Mesothelial cell of epicardium (in vitro differentiated cells): Measurements from ENCODE around the gene TMEM204. TPM values are rescaled to one million over a fixed set of nuclear protein-coding genes. Genes with fewer than 3 reads are reported as not detected.
A peak's percentile ranks its signal among the peaks of the same experiment; 100 is the strongest.

ENCODE experiments used
- DNase-seq, 2 experiments: peaks; one replicate each; pipeline ENCODE4 v3.0.0; 2021; ENCODE audit warnings: low spot score in 2 of 2; ENCODE audit not compliant: unreplicated experiment in 2 of 2
- H3K27ac Mint-ChIP-seq: 2 replicates; pipeline ENCODE4 v1.8.0; 2021; ENCODE audit warnings: mixed read lengths
- H3K27me3 Mint-ChIP-seq: 2 replicates; pipeline ENCODE4 v1.8.0; 2021; ENCODE audit warnings: low read depth, mixed read lengths
- H3K36me3 Mint-ChIP-seq: 2 replicates; pipeline ENCODE4 v1.8.0; 2021; ENCODE audit warnings: mixed read lengths
- H3K4me1 Mint-ChIP-seq: 2 replicates; pipeline ENCODE4 v1.8.0; 2021; ENCODE audit warnings: mixed read lengths
- H3K4me3 Mint-ChIP-seq: 2 replicates; pipeline ENCODE4 v1.8.0; 2021; ENCODE audit warnings: mild to moderate bottlenecking, moderate library complexity, mixed read lengths
- H3K9me3 Mint-ChIP-seq: 2 replicates; pipeline ENCODE4 v1.8.0; 2021; ENCODE audit warnings: mixed read lengths
- total RNA-seq: library from RNA; stranded (reverse); gene quantifications from 3 replicates; pipeline ENCODE4 v1.2.1, GENCODE V29; 2021
- TF ChIP-seq, protein P1 (sequence below): fragments of 200-600 bp; sonication (generic); IDR thresholded peaks from one replicate; pipeline ENCODE4 v1.5.0; 2021; ENCODE audit warnings: antibody characterized with exemption; ENCODE audit not compliant: unreplicated experiment

The TMEM204 gene
- total RNA-seq, 1 donor from 2014 or later: 7.7 TPM

DNA sequence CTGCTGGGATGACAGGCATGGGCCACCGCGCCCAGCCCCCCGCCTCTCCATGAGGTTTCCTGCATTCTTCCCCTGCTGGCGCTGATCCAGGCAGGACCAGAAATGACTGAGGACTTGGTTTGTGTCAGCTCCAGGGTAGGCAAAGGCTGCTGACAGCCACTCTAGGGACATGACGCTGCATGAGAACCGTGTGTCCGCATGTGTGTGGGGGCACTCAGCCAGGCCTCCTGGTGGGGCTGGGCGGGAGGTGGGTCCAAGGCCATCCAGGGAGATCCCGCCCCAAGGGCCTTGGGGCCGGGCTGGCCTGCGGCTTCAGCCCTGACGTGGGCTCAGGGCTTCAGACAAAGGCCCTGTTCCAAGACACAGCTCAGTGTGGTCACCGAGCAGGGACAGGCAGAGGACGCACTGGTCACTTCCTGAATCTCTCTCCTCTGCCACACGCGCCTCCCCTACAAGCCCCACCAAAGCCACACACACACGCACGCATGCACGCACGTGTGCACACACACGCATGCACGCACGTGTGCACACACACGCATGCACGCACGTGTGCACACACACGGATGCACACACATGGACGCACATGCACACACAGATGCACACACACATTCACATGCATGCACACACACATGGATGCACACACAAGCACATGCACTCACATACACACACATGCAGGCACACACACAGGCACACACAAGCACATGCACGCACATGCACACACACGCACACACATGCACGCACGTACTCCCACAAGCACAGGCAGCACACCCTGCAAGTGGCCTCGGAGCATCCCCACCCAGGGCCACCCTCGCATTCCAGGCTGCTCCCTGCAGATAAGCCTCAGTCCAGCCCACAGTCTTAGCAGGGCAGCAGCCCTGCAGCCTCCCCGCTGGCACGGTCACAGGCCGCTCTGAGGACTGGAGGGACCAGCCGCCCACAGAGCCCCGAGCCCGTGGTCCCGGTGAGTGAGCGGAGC is 5.3 kb upstream of the TMEM204 start:
- Mint-ChIP-seq H3K36me3 (peaks cover 5% of the 10 kb centered on the region), H3K9me3 (no peaks in the 10 kb centered on the region), H3K27ac (peak overlapping the region; percentile 51), H3K4me1 (peaks cover 43% of the 10 kb centered on the region), H3K4me3 (no peak overlapping the region), H3K27me3 (no peaks in the 10 kb centered on the region)
- DNase-seq: no peak
- TF ChIP-seq, protein P1, sequence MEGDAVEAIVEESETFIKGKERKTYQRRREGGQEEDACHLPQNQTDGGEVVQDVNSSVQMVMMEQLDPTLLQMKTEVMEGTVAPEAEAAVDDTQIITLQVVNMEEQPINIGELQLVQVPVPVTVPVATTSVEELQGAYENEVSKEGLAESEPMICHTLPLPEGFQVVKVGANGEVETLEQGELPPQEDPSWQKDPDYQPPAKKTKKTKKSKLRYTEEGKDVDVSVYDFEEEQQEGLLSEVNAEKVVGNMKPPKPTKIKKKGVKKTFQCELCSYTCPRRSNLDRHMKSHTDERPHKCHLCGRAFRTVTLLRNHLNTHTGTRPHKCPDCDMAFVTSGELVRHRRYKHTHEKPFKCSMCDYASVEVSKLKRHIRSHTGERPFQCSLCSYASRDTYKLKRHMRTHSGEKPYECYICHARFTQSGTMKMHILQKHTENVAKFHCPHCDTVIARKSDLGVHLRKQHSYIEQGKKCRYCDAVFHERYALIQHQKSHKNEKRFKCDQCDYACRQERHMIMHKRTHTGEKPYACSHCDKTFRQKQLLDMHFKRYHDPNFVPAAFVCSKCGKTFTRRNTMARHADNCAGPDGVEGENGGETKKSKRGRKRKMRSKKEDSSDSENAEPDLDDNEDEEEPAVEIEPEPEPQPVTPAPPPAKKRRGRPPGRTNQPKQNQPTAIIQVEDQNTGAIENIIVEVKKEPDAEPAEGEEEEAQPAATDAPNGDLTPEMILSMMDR: no peak

DNA sequence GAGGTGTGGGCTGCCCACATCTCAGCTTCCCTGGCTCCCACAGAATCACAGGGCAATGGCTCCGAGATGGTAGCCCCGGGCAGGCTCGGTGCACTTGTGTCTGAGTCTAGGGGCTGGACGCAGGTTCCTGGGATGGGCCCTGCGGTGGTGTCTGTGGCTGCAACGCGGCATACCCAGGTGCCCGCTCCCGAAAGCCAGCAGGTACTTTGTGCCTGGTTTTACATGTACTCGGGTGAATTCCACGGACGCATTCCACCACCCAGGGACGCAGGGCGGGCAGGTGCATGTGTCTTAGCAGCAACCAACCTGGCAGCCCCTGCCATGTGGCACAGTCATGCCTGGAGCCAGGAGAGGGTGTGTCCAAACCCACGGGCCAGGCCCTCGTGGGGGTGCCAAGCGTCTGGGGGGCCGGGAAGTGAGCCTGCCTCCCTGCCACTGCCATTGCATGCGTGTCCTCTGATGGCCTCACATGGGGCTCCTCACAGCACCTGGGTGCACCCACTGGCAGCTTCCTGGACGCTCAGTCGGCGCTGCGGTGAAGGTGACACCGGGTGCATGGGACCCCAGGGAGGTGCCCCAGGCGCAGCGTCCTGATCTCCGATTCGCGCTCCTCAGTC is 4.4 kb upstream of the TMEM204 start:
- H3K36me3 Mint-ChIP-seq: peaks cover under 1% of the 10 kb centered on the region
- H3K9me3 Mint-ChIP-seq: no peaks in the 10 kb centered on the region
- H3K27ac Mint-ChIP-seq: peak overlapping the region; percentile 89
- no peak overlapping the region for H3K4me3 Mint-ChIP-seq
- peaks cover 51% of the 10 kb centered on the region for H3K4me1 Mint-ChIP-seq
- H3K27me3 Mint-ChIP-seq: no peaks in the 10 kb centered on the region
- TF ChIP-seq, protein P1: no peak
- no peak for DNase-seq

DNA sequence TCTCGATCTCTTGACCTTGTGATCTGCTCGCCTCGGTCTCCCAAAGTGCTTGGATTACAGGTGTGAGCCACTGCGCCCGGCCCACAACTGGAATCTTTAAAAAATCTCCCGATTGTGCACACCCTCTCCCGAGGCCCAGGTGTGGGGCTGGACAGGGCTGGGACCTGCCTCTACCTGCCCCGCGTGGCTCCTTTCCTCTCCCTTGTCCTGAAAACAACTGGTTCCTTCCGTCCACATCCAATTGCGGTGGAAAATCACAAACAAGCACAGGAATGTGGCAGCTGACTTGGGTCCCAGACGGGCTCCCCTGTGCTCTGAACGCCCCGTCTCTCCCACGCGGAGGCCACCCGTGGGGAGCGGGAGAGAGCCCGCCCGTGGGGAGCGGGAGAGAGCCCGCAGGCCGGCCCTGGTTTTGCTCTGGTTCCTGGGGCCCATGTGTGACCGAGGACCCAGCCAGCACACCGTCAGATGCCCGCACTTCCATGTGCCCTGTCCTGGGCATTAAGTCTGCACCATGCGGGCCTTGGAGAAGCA is 3.0 kb upstream of the TMEM204 start:
- no peaks in the 10 kb centered on the region for H3K9me3 Mint-ChIP-seq
- H3K27ac Mint-ChIP-seq: peak overlapping the region; percentile 95
- H3K36me3 Mint-ChIP-seq: no peaks in the 10 kb centered on the region
- no peaks in the 10 kb centered on the region for H3K27me3 Mint-ChIP-seq
- H3K4me1 Mint-ChIP-seq: peaks cover 59% of the 10 kb centered on the region
- DNase-seq: no peak
- TF ChIP-seq, protein P1: no peak
- H3K4me3 Mint-ChIP-seq: no peak overlapping the region

DNA sequence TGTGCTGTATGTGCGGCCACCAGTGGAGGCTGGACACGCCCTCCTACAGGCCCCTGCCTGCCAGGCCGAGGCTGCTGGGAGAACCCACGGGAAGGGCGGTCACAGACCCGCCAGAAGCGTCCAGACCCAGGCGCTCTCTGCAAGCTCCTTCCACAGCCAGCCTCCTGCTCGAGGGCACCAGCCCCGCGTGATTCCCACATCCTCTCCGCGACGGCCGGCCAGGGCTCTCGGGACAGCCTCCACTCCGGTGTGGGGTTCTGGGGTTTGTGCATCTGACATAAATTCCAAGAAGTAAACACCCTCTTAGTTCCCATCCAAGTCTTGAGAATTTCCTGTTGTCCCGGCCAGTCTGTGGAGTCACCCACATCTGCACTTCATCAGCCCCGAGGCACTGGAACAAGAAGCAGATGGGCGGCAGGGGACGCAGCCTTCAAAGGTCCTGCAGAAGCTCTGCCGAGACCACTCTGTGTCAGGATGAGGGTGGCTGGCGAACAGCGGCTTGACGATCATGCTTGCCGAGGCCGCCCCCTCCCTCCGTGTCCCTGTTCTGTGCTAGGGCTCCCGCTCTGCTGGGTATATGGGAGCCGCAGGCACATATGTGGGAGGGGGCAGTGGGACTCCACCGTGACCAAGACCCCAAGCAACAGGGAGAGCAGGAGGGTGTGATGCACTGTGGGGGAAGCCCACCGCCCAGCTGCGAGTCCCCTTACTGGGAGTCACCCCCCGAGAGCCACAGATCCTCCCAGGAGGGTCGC is 2.4 kb upstream of the TMEM204 start:
- Mint-ChIP-seq H3K9me3 (no peaks in the 10 kb centered on the region), H3K4me3 (peak overlapping the region; percentile 17), H3K36me3 (no peaks in the 10 kb centered on the region), H3K4me1 (peaks cover 62% of the 10 kb centered on the region), H3K27ac (peak overlapping the region; percentile 95), H3K27me3 (no peaks in the 10 kb centered on the region)
- TF ChIP-seq, protein P1: no peak
- peak in 1 of 2 experiments; percentile 65 for DNase-seq

DNA sequence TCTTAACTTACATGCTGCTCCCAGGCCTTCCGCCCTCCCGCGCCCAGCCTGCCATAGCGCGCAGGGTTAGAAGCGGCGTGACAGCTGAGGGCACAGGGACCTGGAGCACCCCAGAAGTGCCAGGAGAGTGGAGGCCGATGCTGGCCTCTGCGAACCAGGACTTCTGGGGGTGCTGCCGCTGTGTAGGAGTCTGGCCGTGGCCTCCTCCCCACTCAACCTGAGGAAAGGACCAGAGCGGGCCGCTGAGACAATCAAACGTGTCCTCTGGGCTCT is 1.9 kb upstream of the TMEM204 start:
- TF ChIP-seq, protein P1: no peak
- H3K36me3 Mint-ChIP-seq: no peaks in the 10 kb centered on the region
- no peak for DNase-seq
- H3K4me3 Mint-ChIP-seq: no peak overlapping the region
- peaks cover 63% of the 10 kb centered on the region for H3K4me1 Mint-ChIP-seq
- no peaks in the 10 kb centered on the region for H3K9me3 Mint-ChIP-seq
- H3K27ac Mint-ChIP-seq: peak overlapping the region; percentile 95
- no peaks in the 10 kb centered on the region for H3K27me3 Mint-ChIP-seq
